IMR-90 (cell line): ENCODE results near the gene ACAD10. TPM values are rescaled to one million over a fixed set of nuclear protein-coding genes. Genes with fewer than 3 reads are reported as not detected.
"Not testable (repeated sequence)": the region's sequence is repeated elsewhere in the genome, so short reads cannot be mapped to it uniquely, and the experiment has no call there.

Experiments
- ATAC-seq: fragments of 200-7000 bp; cut with Tn5 transposase; 2 replicates; pipeline ENCODE4 v1.9.1; 2020; ENCODE audit warnings: low read depth, mild to moderate bottlenecking, moderate library complexity
- BruUV-seq: library from RNA; stranded (reverse); fragments of 400-500 nt; replicated peaks from 2 replicates; lab custom pipeline; 2021; lab: Mats Ljungman, UMichigan
- CTCF ChIA-PET: fragments of 300-600 bp; formaldehyde crosslinking; extraction: SDS; loops from one replicate; lab custom pipeline; 2021; ENCODE audit warnings: antibody characterized with exemption; lab: Yijun Ruan, JAX
- POLR2A ChIA-PET: fragments of 300-600 bp; sonication (Branson Sonifier 250); formaldehyde crosslinking; loops from one replicate; lab custom pipeline; 2022; ENCODE audit warnings: antibody characterized with exemption; ENCODE audit not compliant: unreplicated experiment; lab: Charles Lee
- DNase-seq: peaks from one replicate; pipeline ENCODE4 v3.0.0; 2013
- H2AFZ ChIP-seq: replicated peaks from 2 replicates; pipeline ENCODE3; 2013; ENCODE audit warnings: low read length, mild to moderate bottlenecking; ENCODE audit not compliant: poor library complexity
- H2AK5ac ChIP-seq: 2 replicates; pipeline ENCODE4 v1.6.1; 2013; ENCODE audit warnings: low read depth, low read length, inconsistent platforms
- H2AK9ac ChIP-seq: replicated peaks from 2 replicates; pipeline ENCODE3; 2013; ENCODE audit warnings: mild to moderate bottlenecking, low read depth, low read length, moderate library complexity; ENCODE audit not compliant: poor library complexity
- H2BK120ac ChIP-seq: 2 replicates; pipeline ENCODE4 v1.6.1; 2013; ENCODE audit warnings: low read depth, low read length, inconsistent platforms
- H2BK15ac ChIP-seq: 3 replicates; pipeline ENCODE4 v1.6.1; 2013; ENCODE audit warnings: low read depth, low read length, inconsistent platforms
- H2BK20ac ChIP-seq: 2 replicates; pipeline ENCODE4 v1.6.1; 2013; ENCODE audit warnings: low read depth, mild to moderate bottlenecking, inconsistent platforms, low read length, moderate library complexity
- H2BK5ac ChIP-seq: 2 replicates; pipeline ENCODE4 v1.6.1; 2013; ENCODE audit warnings: mild to moderate bottlenecking, low read depth, low read length, inconsistent platforms; ENCODE audit not compliant: poor library complexity, severe bottlenecking
- H3K14ac ChIP-seq: replicated peaks from 2 replicates; pipeline ENCODE4 v1.6.1; 2013; ENCODE audit warnings: low read depth, low read length, inconsistent platforms
- H3K18ac ChIP-seq: 2 replicates; pipeline ENCODE4 v1.6.1; 2013; ENCODE audit warnings: low read depth, low read length, control low read depth
- H3K23ac ChIP-seq: 2 replicates; pipeline ENCODE4 v1.6.1; 2013; ENCODE audit warnings: low read depth, low read length, inconsistent platforms
- H3K27ac ChIP-seq: 2 replicates; pipeline ENCODE4 v1.5.1; 2013; ENCODE audit warnings: mild to moderate bottlenecking, control low read depth, low read length; ENCODE audit not compliant: insufficient read depth
- H3K27me3 ChIP-seq: 2 replicates; pipeline ENCODE4 v1.6.1; 2013; ENCODE audit warnings: low read length; ENCODE audit not compliant: control insufficient read depth, insufficient read depth
- H3K36me3 ChIP-seq: 2 replicates; pipeline ENCODE4 v1.6.1; 2013; ENCODE audit warnings: low read length, mixed read lengths; ENCODE audit not compliant: control insufficient read depth, insufficient read depth
- H3K4ac ChIP-seq: 2 replicates; pipeline ENCODE4 v1.6.1; 2013; ENCODE audit warnings: low read depth, low read length, inconsistent platforms
- H3K4me1 ChIP-seq: 2 replicates; pipeline ENCODE4 v1.6.1; 2013; ENCODE audit warnings: low read length, mixed read lengths; ENCODE audit not compliant: control insufficient read depth, insufficient read depth
- H3K4me2 ChIP-seq: 2 replicates; pipeline ENCODE4 v1.6.1; 2013; ENCODE audit warnings: low read depth, mild to moderate bottlenecking, control low read depth, low read length, moderate library complexity
- H3K4me3 ChIP-seq: 2 replicates; pipeline ENCODE4 v1.5.1; 2013; ENCODE audit warnings: low read depth, mild to moderate bottlenecking, control low read depth, low read length, moderate library complexity; ENCODE audit not compliant: insufficient read depth
- H3K56ac ChIP-seq: 2 replicates; pipeline ENCODE4 v1.6.1; 2013; ENCODE audit warnings: low read length, inconsistent platforms; ENCODE audit not compliant: insufficient read depth; ENCODE audit errors: extremely low read depth
- H3K79me1 ChIP-seq, 2 experiments: 2 replicates each; pipeline ENCODE4 v1.6.1; 2013; ENCODE audit warnings: low read length in 2 of 2, inconsistent platforms in 1 of 2, low read depth in 1 of 2
- H3K9ac ChIP-seq: 2 replicates; pipeline ENCODE4 v1.6.1; 2013; ENCODE audit warnings: low read depth, low read length, control low read depth
- H3K9me1 ChIP-seq: 2 replicates; pipeline ENCODE4 v1.6.1; 2013; ENCODE audit warnings: low read length, inconsistent platforms; ENCODE audit not compliant: insufficient read depth
- H3K9me3 ChIP-seq: 2 replicates; pipeline ENCODE4 v1.6.1; 2013; ENCODE audit warnings: low read length; ENCODE audit not compliant: control insufficient read depth, insufficient read depth
- H4K20me1 ChIP-seq: 2 replicates; pipeline ENCODE4 v1.6.1; 2013; ENCODE audit warnings: low read length, inconsistent platforms; ENCODE audit not compliant: insufficient read depth
- H4K5ac ChIP-seq: 2 replicates; pipeline ENCODE4 v1.6.1; 2013; ENCODE audit warnings: mild to moderate bottlenecking, low read depth, low read length, control low read depth
- H4K8ac ChIP-seq, 2 experiments: 2 replicates each; pipeline ENCODE4 v1.6.1; 2013; ENCODE audit warnings: low read depth in 2 of 2, low read length in 2 of 2, control low read depth in 1 of 2, inconsistent platforms in 1 of 2
- H4K91ac ChIP-seq: 2 replicates; pipeline ENCODE4 v1.6.1; 2013; ENCODE audit warnings: low read depth, low read length, inconsistent platforms; ENCODE audit not compliant: insufficient read depth
- CEBPB ChIP-seq: IDR thresholded peaks from 2 replicates; pipeline ENCODE4 v1.6.1; 2012; ENCODE audit warnings: low read depth, low read length, improper control_type of control experiment
- WGBS, 2 experiments: methylation state at CpG; one replicate each; pipeline versions ENCODE4 v1.1.5 to v1.1.7; 2013; ENCODE audit warnings: missing lambda C conversion rate in 2 of 2; ENCODE audit not compliant: insufficient read length in 1 of 2; ENCODE audit errors: extremely low coverage in 2 of 2; 5-methylcytosine and 5-hydroxymethylcytosine counted together
- dilution Hi-C: fragments of 300-500 bp; cut with HindIII; formaldehyde crosslinking; loops from one replicate; pipeline ENCODE4 v1.14.3; 2018; ENCODE audit warnings: low sequenced_read_pairs; ENCODE audit not compliant: unreplicated experiment
- in situ Hi-C: fragments of 300-500 bp; cut with MboI; formaldehyde crosslinking; loops from 3 replicates; pipeline ENCODE4 v1.14.3; 2019; ENCODE audit warnings: low sequenced_read_pairs, inconsistent platforms, mixed read lengths
- intact Hi-C: fragments of 100-400 bp; cut with micrococcal nuclease; formaldehyde crosslinking; loops from 2 replicates; pipeline ENCODE4 v1.10.0; 2022
- polyA plus RNA-seq, 3 experiments: library from polyadenylated mRNA; depleted of rRNA; stranded (reverse); fragments of >200 nt; gene quantifications; 2 replicates each; pipeline ENCODE4 v1.2.3, GENCODE V29; 2012; ENCODE audit warnings: low replicate concordance in 1 of 3
- total RNA-seq: library from RNA; depleted of rRNA; stranded (reverse); fragments of >200 nt; gene quantifications from 2 replicates; pipeline ENCODE4 v1.2.3, GENCODE V29; 2012
- TF ChIP-seq, protein P1 (sequence below): conservative IDR thresholded peaks from 2 replicates; pipeline ENCODE4 v1.5.1; 2012; ENCODE audit warnings: mild to moderate bottlenecking, low read depth, low read length, improper control_type of control experiment

ACAD10 gene
- total and polyA plus RNA-seq, 2 of the 4 experiments (the other 2 are of a cell fraction), result 12.4 to 21.0 TPM

GRCh38 chr12:111720457-111720856 is 34.6 kb downstream of the ACAD10 start:
- ChIA-PET POLR2A (no interaction called here), CTCF (no interaction called here)
- no peak overlapping the region for H3K4me2 ChIP-seq
- H2BK5ac ChIP-seq, result no peak overlapping the region
- peak; percentile 80 for TF ChIP-seq CEBPB
- TF ChIP-seq, protein P1, sequence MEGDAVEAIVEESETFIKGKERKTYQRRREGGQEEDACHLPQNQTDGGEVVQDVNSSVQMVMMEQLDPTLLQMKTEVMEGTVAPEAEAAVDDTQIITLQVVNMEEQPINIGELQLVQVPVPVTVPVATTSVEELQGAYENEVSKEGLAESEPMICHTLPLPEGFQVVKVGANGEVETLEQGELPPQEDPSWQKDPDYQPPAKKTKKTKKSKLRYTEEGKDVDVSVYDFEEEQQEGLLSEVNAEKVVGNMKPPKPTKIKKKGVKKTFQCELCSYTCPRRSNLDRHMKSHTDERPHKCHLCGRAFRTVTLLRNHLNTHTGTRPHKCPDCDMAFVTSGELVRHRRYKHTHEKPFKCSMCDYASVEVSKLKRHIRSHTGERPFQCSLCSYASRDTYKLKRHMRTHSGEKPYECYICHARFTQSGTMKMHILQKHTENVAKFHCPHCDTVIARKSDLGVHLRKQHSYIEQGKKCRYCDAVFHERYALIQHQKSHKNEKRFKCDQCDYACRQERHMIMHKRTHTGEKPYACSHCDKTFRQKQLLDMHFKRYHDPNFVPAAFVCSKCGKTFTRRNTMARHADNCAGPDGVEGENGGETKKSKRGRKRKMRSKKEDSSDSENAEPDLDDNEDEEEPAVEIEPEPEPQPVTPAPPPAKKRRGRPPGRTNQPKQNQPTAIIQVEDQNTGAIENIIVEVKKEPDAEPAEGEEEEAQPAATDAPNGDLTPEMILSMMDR, result no peak
- H2BK15ac ChIP-seq, result no peak overlapping the region
- no peaks in the 10 kb centered on the region for H3K9me3 ChIP-seq
- H4K5ac ChIP-seq, result no peak overlapping the region
- no peak overlapping the region for H2AFZ ChIP-seq
- no peak overlapping the region for H3K9ac ChIP-seq
- peak; percentile 61 for DNase-seq
- no peak overlapping the region for H3K14ac ChIP-seq
- dilution Hi-C loops (no loop called here), intact Hi-C loops (no loop called here), in situ Hi-C loops (no loop called here)
- no peak overlapping the region for H3K18ac ChIP-seq
- H3K4me3 ChIP-seq, result no peak overlapping the region
- H2BK120ac ChIP-seq, result no peak overlapping the region
- H2AK5ac ChIP-seq, result no peak overlapping the region
- no peaks in the 10 kb centered on the region for H3K9me1 ChIP-seq
- no peak overlapping the region for H3K4ac ChIP-seq
- H3K23ac ChIP-seq, result no peak overlapping the region
- no peak overlapping the region for H2BK20ac ChIP-seq
- no peaks in the 10 kb centered on the region for H4K20me1 ChIP-seq
- no peak overlapping the region for H4K8ac ChIP-seq
- H3K27me3 ChIP-seq, result no peaks in the 10 kb centered on the region
- peak; percentile 56 for ATAC-seq
- no peak overlapping the region for H3K27ac ChIP-seq
- no peaks in the 10 kb centered on the region for H3K79me1 ChIP-seq
- H3K4me1 ChIP-seq, result no peaks in the 10 kb centered on the region
- H3K36me3 ChIP-seq, result peaks cover 28% of the 10 kb centered on the region
- no peak overlapping the region for H4K91ac ChIP-seq
- BruUV-seq, result no TSS peak
- WGBS, 2 experiments, result no CpG with 5 or more reads among the region's 6 CpGs
- H2AK9ac ChIP-seq, result no peak overlapping the region
- H3K56ac ChIP-seq, result no peak overlapping the region

DNA sequence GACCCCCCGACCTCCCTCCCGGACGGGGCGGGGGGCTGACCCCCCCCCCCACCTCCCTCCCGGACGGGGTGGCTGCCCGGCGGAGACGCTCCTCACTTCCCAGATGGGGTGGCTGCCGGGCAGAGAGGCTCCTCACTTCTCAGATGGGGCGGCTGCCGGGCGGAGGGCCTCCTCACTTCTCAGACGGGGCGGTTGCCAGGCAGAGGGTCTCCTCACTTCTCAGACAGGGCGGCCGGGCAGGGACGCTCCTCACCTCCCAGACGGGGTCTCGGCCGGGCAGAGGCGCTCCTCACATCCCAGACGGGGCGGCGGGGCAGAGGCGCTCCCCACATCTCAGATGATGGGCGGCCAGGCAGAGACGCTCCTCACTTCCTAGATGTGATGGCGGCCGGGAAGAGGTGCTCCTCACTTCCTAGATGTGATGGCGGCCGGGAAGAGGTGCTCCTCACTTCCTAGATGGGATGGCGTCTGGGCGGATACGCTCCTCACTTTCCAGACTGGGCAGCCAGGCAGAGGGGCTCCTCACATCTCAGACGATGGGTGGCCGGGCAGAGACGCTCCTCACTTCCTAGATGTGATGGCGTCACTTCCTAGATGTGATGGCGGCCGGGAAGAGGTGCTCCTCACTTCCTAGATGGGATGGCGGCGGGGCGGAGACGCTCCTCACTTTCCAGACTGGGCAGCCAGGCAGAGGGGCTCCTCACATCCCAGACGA is 38.0 kb downstream of the ACAD10 start:
- dilution Hi-C loops, H3K56ac ChIP-seq: not testable (repeated sequence)

More for the DNA sequence above, 38.0 kb downstream of the ACAD10 start:
- H2AK5ac ChIP-seq, DNase-seq, H3K9me3 ChIP-seq, H3K9ac ChIP-seq, H3K4ac ChIP-seq, CTCF ChIA-PET, H2AFZ ChIP-seq, H3K4me2 ChIP-seq, H3K27me3 ChIP-seq, ATAC-seq, H4K5ac ChIP-seq, H4K20me1 ChIP-seq, H3K9me1 ChIP-seq, H2BK15ac ChIP-seq, H4K91ac ChIP-seq, H4K8ac ChIP-seq, in situ Hi-C loops, H2BK20ac ChIP-seq, H2BK5ac ChIP-seq, H3K79me1 ChIP-seq, H3K27ac ChIP-seq, H3K23ac ChIP-seq, H2AK9ac ChIP-seq, H2BK120ac ChIP-seq, H3K14ac ChIP-seq, H3K18ac ChIP-seq, H3K4me1 ChIP-seq, intact Hi-C loops, POLR2A ChIA-PET, BruUV-seq, H3K4me3 ChIP-seq: not testable (repeated sequence)
- WGBS, 2 experiments, result 92% methylated on average over 8 of the region's 46 CpGs; no CpG with 5 or more reads in 1 of the 2 experiments
- H3K36me3 ChIP-seq, result peaks cover 15% of the 10 kb centered on the region
